ENCODE data around the gene STAT5A.
"Not testable (repeated sequence)": the region's sequence is repeated elsewhere in the genome, so short reads cannot be mapped to it uniquely, and the experiment has no call there.

Gene STAT5A

DNA sequence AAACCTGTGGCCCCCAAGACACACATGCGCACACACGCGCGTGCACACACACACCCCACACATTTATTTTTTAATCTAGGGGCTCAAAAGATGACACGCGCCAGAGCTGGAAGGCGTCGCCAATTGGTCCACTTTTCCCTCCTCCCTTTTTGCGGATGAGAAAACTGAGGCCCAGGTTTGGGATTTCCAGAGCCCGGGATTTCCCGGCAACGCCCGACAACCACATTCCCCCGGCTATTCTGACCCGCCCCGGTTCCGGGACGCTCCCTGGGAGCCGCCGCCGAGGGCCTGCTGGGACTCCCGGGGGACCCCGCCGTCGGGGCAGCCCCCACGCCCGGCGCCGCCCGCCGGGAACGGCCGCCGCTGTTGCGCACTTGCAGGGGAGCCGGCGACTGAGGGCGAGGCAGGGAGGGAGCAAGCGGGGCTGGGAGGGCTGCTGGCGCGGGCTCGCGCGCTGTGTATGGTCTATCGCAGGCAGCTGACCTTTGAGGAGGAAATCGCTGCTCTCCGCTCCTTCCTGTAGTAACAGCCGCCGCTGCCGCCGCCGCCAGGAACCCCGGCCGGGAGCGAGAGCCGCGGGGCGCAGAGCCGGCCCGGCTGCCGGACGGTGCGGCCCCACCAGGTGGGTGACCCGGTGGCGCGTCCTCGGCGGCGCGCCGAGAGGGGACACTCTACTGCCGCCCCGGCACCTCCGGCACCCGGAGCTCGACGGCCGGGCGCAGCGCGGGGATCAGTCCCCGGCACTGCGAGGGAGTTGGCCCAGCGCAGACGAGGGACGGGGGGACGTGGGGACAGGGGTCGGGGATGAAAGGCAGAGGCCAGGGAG is at the start of gene STAT5A:
Gene STAT5A (plus strand): TSS at position 522 of the 826 bp plus-strand sequence. CDS start 914 bp downstream, outside the sequence.
- peak; percentile 93 to 94 for DNase-seq

DNA sequence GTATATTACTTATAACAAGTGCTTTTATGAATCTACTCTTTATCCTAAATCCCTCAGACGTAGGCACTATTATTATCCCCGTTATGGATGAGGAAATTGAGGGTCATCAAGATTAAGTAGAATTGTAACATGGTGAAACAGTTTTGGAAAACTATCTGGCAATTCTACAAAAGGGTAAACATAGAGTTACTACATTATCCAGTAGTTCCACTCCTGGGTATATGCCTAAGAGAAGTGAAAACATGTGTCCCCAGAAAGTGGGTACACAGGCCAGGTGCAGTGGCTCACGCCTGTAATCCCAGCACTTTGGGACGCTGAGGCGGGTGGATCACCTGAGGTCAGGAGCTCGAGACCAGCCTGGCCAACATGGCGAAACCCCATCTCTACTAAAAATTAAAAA is 48.7 kb upstream of the STAT5A start:
- not testable (repeated sequence) for DNase-seq

DNA sequence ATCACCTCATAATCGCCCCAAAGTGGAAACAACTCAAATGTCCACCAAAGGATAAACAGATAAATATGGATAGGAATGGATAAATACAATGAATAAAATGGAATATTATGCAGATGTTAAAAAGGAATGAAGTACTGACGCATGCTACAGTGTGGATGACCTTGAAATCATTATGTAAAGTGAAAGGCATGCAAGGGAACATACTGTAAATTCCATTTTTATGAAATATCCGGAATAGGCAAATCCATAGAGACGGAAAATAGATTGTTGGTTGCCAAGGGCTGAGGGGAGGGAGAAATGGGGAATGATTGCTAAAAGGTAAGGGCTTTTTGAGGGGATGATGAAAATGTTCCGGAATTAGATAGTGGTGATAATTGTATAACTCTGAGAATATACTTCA is 48.1 kb upstream of the STAT5A start:
- no peak for DNase-seq

- DNase-seq = not testable (repeated sequence)
Observed at GRCh38 chr17:42240863-42241262, 47.4 kb upstream of the STAT5A start.

GRCh38 chr17:42241871-42242270 is 46.4 kb upstream of the STAT5A start:
- no peak for DNase-seq

DNA sequence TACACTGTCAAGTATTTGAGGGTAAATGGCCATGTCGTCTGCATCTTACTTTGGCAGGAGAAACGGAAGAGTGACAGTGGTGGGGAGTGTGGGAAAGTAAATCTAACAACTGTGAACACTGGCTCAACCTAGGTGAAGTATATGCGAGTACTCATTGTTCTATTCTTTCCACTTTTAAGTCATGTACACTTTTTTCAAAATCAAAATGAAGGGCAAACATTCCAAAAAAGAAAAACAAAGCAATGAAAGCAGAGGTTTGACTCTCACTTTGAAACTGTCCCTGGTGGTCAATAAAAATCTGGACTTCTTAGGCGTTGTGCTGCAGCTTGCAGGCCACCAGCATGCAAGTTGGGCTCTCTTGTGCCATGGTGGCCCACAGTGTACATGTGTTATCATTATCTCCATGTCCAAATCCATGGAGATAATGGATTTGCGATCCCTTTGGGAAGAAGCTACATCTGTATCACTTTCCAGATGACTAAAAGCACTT is 44.8 kb upstream of the STAT5A start:
- no peak for DNase-seq

DNA sequence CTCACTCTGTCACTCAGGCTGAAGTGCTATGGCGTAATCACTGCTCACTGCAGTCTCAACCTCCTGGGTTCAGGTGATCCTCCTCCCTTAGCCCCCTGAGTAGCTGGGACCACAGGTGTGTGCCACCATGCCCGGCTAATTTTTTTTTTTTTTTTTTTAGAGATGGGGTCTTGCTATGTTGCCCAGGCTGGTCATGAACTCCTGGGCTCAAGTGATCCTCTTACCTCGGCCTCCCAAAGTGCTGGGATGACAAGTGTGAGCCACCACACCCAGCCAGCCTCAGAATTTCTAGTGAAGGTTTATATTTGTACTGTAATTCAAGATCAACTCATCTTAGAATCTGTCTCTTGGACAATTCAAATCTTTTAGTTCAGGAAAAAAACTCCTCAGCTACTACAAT is 44.2 kb upstream of the STAT5A start:
- DNase-seq = not testable (repeated sequence)

GRCh38 chr17:42245183-42245582 is 43.1 kb upstream of the STAT5A start:
- not testable (repeated sequence) for DNase-seq

GRCh38 chr17:42246515-42246914 is 41.8 kb upstream of the STAT5A start:
- DNase-seq = no peak

GRCh38 chr17:42247734-42248133 is 40.6 kb upstream of the STAT5A start:
- no peak for DNase-seq

DNA sequence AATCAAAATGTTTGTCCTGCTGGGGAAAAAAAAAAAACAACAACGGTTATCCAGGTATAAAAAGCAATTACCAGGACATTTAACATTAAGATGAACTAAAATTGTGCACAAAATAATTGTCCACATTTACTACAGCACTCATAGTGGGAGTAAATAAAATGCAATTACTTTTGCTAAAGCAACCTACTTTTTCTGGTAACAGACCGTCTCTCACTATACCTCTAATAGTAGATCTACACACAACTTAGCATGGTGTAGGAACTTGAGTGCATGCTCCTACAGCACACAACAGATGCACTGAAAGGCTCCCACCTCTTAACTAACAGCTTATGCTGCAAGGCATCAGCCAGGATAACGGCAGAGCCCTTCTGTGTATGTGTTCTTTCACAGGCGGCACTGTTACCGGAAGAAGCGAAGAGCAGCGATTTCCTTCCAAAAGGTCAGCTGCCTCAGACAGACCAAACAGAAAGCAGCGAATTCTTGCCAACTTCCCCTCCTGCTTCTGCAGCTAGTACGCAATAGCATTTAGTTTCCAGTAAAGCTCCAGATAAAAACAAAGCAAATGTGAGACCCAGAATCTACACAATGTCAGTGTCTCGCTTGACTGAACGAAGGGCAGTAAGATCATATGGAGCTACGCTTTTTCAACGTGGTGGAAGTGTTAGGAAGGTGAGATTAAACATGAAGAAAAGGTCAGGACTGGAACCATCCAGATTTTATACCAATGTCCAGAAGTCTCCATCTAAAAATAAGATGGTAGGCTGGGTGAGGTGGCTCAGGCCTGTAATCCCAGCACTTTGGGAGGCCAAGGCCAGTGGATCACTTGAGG is 39.7 kb upstream of the STAT5A start:
- DNase-seq = peak; percentile 82 to 88

DNA sequence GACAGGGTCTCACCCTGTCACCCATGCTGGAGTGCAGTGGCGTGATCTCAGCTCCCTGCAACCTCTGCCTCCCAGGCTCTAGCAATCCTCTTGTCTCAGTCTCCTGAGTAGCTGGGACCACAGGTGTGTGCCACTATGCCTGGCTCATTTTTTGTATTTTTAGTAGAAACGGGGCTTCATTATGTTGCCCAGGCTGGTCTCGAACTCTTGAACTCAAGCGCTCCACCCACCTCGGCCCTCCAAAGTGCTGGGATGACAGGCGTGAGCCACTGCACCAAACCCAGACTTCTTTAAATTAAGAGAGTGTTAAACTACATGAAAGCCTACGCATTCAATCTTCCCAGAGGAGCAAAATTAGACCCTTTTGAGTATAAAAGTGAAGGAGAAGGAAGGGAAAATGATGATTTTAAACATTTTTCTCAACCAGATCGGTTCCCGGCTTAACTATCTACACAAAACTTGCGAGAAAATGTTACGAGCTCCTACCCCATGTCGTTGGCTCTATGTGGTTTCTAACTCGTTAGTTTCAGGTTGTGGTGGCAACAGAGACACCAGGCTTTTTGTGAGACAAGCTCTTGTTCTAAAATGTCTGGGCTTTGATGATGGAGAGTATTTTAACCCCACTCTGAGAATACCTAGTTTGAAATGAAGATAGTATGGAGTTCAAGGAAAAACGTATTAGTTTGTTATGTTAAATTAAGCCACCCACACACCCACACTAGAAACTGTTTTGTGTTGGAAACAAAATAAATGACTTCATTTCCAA is 38.4 kb upstream of the STAT5A start:
- no peak for DNase-seq

DNA sequence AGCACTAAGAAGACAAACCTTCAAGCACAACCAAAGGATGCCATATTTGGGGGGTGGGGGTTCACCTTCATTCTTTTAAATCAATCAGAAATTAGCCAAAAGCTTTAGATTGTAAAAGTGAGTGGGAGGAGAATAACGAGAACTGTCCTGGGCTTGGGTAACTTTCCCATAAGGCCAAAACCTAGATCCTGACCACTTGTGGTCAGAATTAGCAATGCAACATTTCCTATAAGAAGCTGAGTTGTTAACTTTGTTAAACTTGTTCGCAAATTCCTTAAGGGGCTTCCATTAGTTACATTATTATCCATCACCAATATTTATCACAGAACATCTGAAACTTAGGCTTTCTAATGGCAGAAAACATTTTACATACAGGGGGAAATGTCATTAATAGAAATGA is 37.2 kb upstream of the STAT5A start:
- peak; percentile 63 to 67 for DNase-seq

DNA sequence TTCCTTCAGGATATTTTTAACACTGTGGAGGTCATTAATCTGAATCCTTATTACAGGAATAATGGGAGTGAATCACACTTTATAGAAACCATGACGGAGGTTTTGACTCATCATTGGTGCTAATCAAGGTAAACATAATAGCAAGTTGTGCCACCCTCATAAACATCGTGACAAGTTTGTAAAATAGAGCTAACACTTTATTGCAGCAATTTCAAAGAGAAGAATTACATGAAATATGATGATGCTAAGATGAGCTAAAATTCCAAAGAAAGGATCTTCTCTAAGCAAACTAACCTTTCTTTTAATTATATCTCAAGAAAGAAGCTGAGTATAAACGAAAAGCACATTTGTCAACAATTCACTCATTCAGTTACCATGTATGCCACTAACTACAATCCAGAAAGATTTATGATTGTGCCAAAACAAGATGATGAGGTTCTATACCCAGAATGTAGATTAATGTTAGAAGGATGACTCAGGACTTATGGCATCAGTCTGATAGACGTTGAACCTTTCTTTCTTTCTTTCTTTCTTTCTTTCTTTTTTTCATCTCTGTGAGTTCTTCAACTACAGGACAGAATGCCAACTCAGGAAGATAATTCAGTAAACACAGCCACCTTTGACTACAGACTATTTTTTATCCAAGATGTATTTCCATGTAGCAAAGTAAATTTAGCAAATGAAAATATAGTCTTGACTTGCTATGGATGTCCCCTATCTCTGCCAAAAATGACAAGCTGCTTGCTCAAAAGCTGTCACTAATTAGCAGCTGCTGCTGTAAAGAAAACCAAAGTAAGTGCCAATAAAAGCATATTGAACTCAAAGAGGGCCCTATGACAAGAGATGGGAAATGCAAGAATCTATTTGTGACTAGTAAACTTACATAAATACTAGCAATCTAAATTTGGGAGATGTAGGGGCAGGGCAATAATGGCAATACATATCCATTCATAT is 35.4 kb upstream of the STAT5A start:
- DNase-seq = no peak

DNA sequence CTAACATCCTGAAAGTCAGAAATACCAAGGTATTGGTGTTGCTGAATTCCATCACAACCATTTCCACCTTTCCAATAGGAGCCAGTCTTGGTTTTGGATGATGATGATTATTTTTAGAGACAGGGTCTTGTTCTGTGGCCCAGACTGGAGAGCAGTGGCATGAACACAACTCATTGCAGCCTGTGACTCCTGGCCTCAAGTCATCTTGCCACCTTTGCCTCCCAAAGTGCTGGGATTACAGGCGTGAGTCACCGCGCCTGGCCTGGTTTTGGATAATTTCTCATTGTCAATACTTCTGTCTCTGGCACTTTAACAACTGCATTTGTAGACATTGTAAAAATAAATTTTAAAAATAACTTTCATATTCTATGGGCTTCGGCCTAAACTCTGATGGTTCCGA is 34.7 kb upstream of the STAT5A start:
- no peak for DNase-seq

DNA sequence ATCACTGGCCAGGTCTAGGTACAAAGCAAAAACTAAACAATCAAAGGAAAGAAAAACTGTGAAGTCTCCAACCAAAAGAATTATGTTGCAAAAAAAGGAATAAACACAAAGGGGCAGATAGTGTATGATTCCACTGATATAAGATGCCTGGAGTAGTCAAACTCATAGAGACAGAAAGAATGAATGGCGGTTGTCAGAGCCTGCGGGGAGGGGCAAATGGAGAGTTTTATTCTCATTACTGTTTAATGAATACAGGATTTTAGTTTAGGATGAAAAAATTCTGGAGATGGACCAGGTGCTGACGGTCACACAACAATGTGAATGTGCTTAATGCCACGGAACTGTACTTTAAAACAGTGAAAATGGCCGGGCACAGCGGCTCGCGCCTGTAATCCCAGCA is 32.9 kb upstream of the STAT5A start:
- no peak for DNase-seq

DNA sequence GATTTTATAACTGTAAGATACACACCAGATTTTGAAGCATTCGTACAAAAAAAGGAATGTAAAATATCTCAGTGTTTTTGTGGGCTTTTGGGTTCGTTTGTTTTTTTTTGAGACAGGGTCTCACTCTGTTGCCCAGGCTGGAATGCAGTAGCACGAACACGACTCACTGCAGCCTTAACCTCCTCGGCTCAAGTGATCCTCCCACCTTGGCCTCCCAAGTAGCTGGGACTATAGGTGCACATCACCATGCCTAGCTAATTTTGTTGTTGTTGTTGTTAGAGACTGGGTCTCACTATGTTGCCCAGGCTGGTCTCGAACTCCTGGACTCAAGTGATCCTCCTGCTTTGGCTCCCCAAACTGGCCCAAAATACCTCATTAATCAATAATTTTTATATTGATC is 28.0 kb upstream of the STAT5A start:
- no peak for DNase-seq

GRCh38 chr17:42264366-42264765 is 23.9 kb upstream of the STAT5A start:
- not testable (repeated sequence) for DNase-seq

GRCh38 chr17:42266462-42266861 is 21.8 kb upstream of the STAT5A start:
- DNase-seq = peak in 1 of 2 donors; percentile 32

- peak; percentile 91 to 94 for DNase-seq
Observed at GRCh38 chr17:42266918-42267766, 21.2 kb upstream of the STAT5A start.

DNA sequence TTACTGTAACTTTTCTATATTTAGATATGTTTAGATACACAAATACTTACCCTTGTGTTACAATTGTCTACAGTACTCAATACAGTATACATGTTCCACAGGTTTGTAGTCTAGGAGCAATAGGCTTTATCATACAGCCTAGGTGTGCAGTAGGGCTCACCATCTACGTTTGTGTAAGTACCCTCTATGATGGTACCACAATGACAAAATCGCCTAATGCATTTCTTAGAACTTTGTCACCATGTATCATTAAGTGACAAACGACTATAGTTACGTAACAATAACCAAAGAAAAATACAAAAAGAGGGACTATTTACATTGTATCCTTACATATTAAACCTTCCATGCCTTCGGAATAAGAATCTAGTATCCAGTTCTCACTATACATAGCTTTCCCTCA is 20.1 kb upstream of the STAT5A start:
- DNase-seq = no peak
